GM18517 (cell line): ENCODE results near the gene ZNF45.
"Not testable (repeated sequence)": the region's sequence is repeated elsewhere in the genome, so short reads cannot be mapped to it uniquely, and the experiment has no call there.

Source experiments
- ATAC-seq: cut with Tn5 transposase; IDR thresholded peaks from one replicate; pipeline ENCODE4 v1.9.1; 2021; ENCODE audit warnings: mild to moderate bottlenecking, moderate library complexity; ENCODE audit not compliant: unreplicated experiment

ZNF45 gene

GRCh38 chr19:43934985-43935708, at the start of gene ZNF45:
Gene ZNF45, minus strand, starts transcription at chr19:43935282. Its CDS starts 13,097 bp downstream, at chr19:43922185.
- ATAC-seq = no peak

- ATAC-seq = no peak
Measured at GRCh38 chr19:43984687-43985000, 49.6 kb upstream of the ZNF45 start.

GRCh38 chr19:43983912-43984686, 49.0 kb upstream of the ZNF45 start, which contains the start of gene ZNF155:
Gene ZNF155, plus strand, starts transcription at chr19:43984188. Its CDS starts 4,356 bp downstream, at chr19:43988544.
- no peak for ATAC-seq

GRCh38 chr19:43983544-43983911, 48.4 kb upstream of the ZNF45 start:
- ATAC-seq = no peak

GRCh38 chr19:43976732-43977131, 41.6 kb upstream of the ZNF45 start:
- no peak for ATAC-seq

- ATAC-seq = no peak
Measured at GRCh38 chr19:43966079-43966694, 31.1 kb upstream of the ZNF45 start.

GRCh38 chr19:43960411-43960810, 25.3 kb upstream of the ZNF45 start:
- no peak for ATAC-seq

GRCh38 chr19:43957891-43958290, 22.8 kb upstream of the ZNF45 start:
- no peak for ATAC-seq

- ATAC-seq = no peak
Measured at GRCh38 chr19:43956827-43957226, 21.7 kb upstream of the ZNF45 start.

- peak; percentile 84 for ATAC-seq
Measured at GRCh38 chr19:43950834-43951645, 16.0 kb upstream of the ZNF45 start, which contains the start of gene ZNF221. Gene ZNF221, plus strand, starts transcription at chr19:43951228. Its CDS starts 11,499 bp downstream, at chr19:43962727.

GRCh38 chr19:43949803-43950202, 14.7 kb upstream of the ZNF45 start:
- not testable (repeated sequence) for ATAC-seq

- ATAC-seq = not testable (repeated sequence)
Measured at GRCh38 chr19:43947412-43947811, 12.3 kb upstream of the ZNF45 start.

- ATAC-seq = no peak
Measured at GRCh38 chr19:43941209-43941608, 6.1 kb upstream of the ZNF45 start.

GRCh38 chr19:43940719-43941118, 5.6 kb upstream of the ZNF45 start:
- ATAC-seq = no peak

- no peak for ATAC-seq
Measured at GRCh38 chr19:43939557-43940260, 4.6 kb upstream of the ZNF45 start.

GRCh38 chr19:43936188-43936587, 1.1 kb upstream of the ZNF45 start:
- ATAC-seq = no peak

- no peak for ATAC-seq
Measured at GRCh38 chr19:43934055-43934984, 762 bp downstream of the ZNF45 start.

GRCh38 chr19:43928820-43929219, 6.3 kb downstream of the ZNF45 start:
- no peak for ATAC-seq

- ATAC-seq = no peak
Measured at GRCh38 chr19:43923875-43924274, 11.2 kb downstream of the ZNF45 start.
